Ishikawa (cell line): ENCODE data around the gene RHOF.

Experiments
- EP300 ChIP-seq: IDR thresholded peaks from 2 replicates; pipeline ENCODE4 v1.6.1; 2012; ENCODE audit warnings: borderline replicate concordance
- TCF12 ChIP-seq: IDR thresholded peaks from 2 replicates; pipeline ENCODE4 v1.6.1; 2012; ENCODE audit warnings: low read depth
- USF1 ChIP-seq: IDR thresholded peaks from 2 replicates; pipeline ENCODE4 v1.6.1; 2012

DNA sequence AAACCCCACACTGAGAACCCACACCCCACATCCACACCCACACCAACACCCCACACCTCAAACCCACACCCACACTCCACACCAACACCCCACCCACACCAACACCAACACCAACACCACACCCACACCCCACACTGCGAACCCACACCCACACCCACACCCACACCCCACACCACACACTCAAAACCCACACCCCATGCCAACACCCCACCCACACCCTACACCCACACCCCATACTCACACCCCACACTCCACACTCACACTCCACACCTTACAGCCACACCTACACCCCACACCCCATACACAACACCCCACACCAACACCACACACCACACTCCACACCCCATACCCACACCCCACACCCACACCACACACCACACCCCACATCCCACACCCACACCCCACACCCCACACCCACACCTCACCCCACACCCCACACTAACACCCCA lies 43.0 kb downstream of the RHOF start:
- TF ChIP-seq TCF12 = no peak
- no peak for TF ChIP-seq USF1
- TF ChIP-seq EP300 = no peak
